Sigmoid colon (tissue), 4 donors: ENCODE data around the gene DAB2IP.

ENCODE experiments used
- CTCF ChIP-seq, 4 experiments: fragments of 450-650 bp in 3 of 4; fragments of 200-600 bp in 1 of 4; IDR thresholded peaks; one replicate each; pipeline ENCODE4 v1.5.1; 2016 to 2019; ENCODE audit warnings: antibody characterized with exemption in 4 of 4, mild to moderate bottlenecking in 3 of 4, moderate library complexity in 2 of 4
- EP300 ChIP-seq, 4 donors: sonication (generic); formaldehyde crosslinking; IDR thresholded peaks; one replicate each; pipeline ENCODE4 v1.6.1; 2017; ENCODE audit warnings: antibody characterized with exemption in 4 of 4
- POLR2A ChIP-seq, 2 donors: fragments of 450-650 bp; IDR thresholded peaks; one replicate each; pipeline ENCODE4 v1.6.1; 2016; ENCODE audit warnings: antibody characterized with exemption in 2 of 2, mild to moderate bottlenecking in 2 of 2, moderate library complexity in 2 of 2
- POLR2AphosphoS5 ChIP-seq, 4 donors: sonication (generic); formaldehyde crosslinking; IDR thresholded peaks; one replicate each; pipeline ENCODE4 v1.6.1; 2017; ENCODE audit warnings: antibody characterized with exemption in 4 of 4

GRCh38 chr9:121815084-121815483 is 163.7 kb downstream of the DAB2IP start:
- no peak for TF ChIP-seq CTCF (IDR thresholded peaks at IDR 0.05)
- no peak for TF ChIP-seq POLR2A (IDR thresholded peaks at IDR 0.05)
- no peak for TF ChIP-seq EP300 (IDR thresholded peaks at IDR 0.05)
- no peak for TF ChIP-seq POLR2AphosphoS5 (IDR thresholded peaks at IDR 0.05)
